H1 (cell line): ENCODE data around the gene CNPY4. TPM values are rescaled to one million over a fixed set of nuclear protein-coding genes. Genes with fewer than 3 reads are reported as not detected.

Experiments used
- ASH2L ChIP-seq: fragments of 200-600, 300-600 bp; sonication (generic); IDR thresholded peaks from one replicate; pipeline ENCODE4 v1.7.1; 2017; ENCODE audit warnings: low read length
- CHD7 ChIP-seq: fragments of 300-600 bp; sonication (generic); IDR thresholded peaks from 2 replicates; pipeline ENCODE4 v1.7.1; 2012; ENCODE audit warnings: low read length, moderate library complexity, mild to moderate bottlenecking, inconsistent platforms; ENCODE audit not compliant: insufficient replicate concordance
- EZH2 ChIP-seq: fragments of 200-600 bp; sonication (generic); IDR thresholded peaks from 2 replicates; pipeline ENCODE4 v1.7.1; 2012; ENCODE audit warnings: low read depth, mild to moderate bottlenecking, moderate library complexity, low read length, inconsistent platforms; ENCODE audit not compliant: severe bottlenecking
- HDAC2 ChIP-seq, 2 experiments: fragments of 300-600 bp in 1 of 2; sonication (generic) in 1 of 2; IDR thresholded peaks; 2 replicates each; pipeline ENCODE4 v1.6.1; 2011 to 2012; ENCODE audit warnings: low read depth in 2 of 2, low read length in 2 of 2, mild to moderate bottlenecking in 2 of 2, moderate library complexity in 2 of 2, borderline replicate concordance in 1 of 2, inconsistent platforms in 1 of 2
- JUN ChIP-seq: IDR thresholded peaks from 2 replicates; pipeline ENCODE4 v1.6.1; 2011; ENCODE audit warnings: low read depth, mild to moderate bottlenecking, improper control_type of control experiment, low read length
- MAX ChIP-seq: IDR thresholded peaks from 2 replicates; pipeline ENCODE4 v1.6.1; 2012; ENCODE audit warnings: inconsistent platforms
- NRF1 ChIP-seq: IDR thresholded peaks from 2 replicates; pipeline ENCODE4 v1.6.1; 2011; ENCODE audit warnings: mild to moderate bottlenecking, low read depth, low read length, improper control_type of control experiment
- RFX5 ChIP-seq: IDR thresholded peaks from 2 replicates; pipeline ENCODE4 v1.6.1; 2011; ENCODE audit warnings: low read depth, low read length, improper control_type of control experiment, borderline replicate concordance
- SIN3A ChIP-seq, 2 experiments: IDR thresholded peaks in 1 of 2; conservative IDR thresholded peaks in 1 of 2; 2 replicates each; pipeline ENCODE4 v1.6.1; 2011 to 2012; ENCODE audit warnings: low read length in 2 of 2, improper control_type of control experiment in 1 of 2, low read depth in 1 of 2, mild to moderate bottlenecking in 1 of 2
- SIRT6 ChIP-seq: IDR thresholded peaks from one replicate; pipeline ENCODE4 v1.7.1; 2012; ENCODE audit warnings: low read length, inconsistent platforms
- polyA plus RNA-seq, 7 experiments: library from polyadenylated mRNA; depleted of rRNA in 3 of 7; stranded (reverse) in 5 of 7; unstranded in 2 of 7; fragments of >200 nt in 5 of 7; fragments of 200-250 nt in 2 of 7; gene quantifications; 1 replicate in 5 of 7; 2 replicates in 1 of 7; 4 replicates in 1 of 7; pipeline versions ENCODE4 v1.2.1 to v1.2.3, GENCODE V29; 2011 to 2013; ENCODE audit warnings: missing spikeins in 2 of 7, mixed read lengths in 2 of 7
- total RNA-seq: library from RNA; stranded (reverse); fragmentation: NEBNext Ultra II Directional; extraction: Animal tissue kit (Norgen Biotek cat#: 25700); gene quantifications from 2 replicates; pipeline ENCODE4 v1.2.1, GENCODE V29; 2021

The CNPY4 gene
- total and polyA plus RNA-seq, 2 of the 8 experiments (the other 6 are each of a cell fraction or from before 2014, with no cell fraction given) = 10.2 to 15.3 TPM

- TF ChIP-seq CHD7 = no peak
- peak; percentile 58 to 61; a peak in 2 of 4 replicates for TF ChIP-seq HDAC2 (IDR thresholded peaks at IDR 0.05; ENCODE audit: borderline replicate concordance in 1 of 2, low read depth in 2 of 2, low read length in 2 of 2)
- TF ChIP-seq SIN3A (conservative IDR thresholded peaks at IDR 0.05 in 1 of 2, IDR thresholded peaks at IDR 0.05 in 1 of 2; ENCODE audit: low read depth in 1 of 2, low read length in 2 of 2) = peak; percentile 88 to 93; a peak in 3 of 4 replicates
- TF ChIP-seq NRF1 = no peak
- TF ChIP-seq RFX5 = no peak
- no peak for TF ChIP-seq EZH2
- peak; percentile 45 for TF ChIP-seq ASH2L
- no peak for TF ChIP-seq SIRT6
- no peak for TF ChIP-seq JUN
- peak; percentile 99 for TF ChIP-seq MAX
Observed at GRCh38 chr7:100081535-100082102, 37.8 kb upstream of the CNPY4 start, which contains the start of gene ZNF3 (continued).
